ENCODE measurements around the gene TLNRD1. TPM values are rescaled to one million over a fixed set of nuclear protein-coding genes. Genes with fewer than 3 reads are reported as not detected.

TLNRD1 gene

DNA sequence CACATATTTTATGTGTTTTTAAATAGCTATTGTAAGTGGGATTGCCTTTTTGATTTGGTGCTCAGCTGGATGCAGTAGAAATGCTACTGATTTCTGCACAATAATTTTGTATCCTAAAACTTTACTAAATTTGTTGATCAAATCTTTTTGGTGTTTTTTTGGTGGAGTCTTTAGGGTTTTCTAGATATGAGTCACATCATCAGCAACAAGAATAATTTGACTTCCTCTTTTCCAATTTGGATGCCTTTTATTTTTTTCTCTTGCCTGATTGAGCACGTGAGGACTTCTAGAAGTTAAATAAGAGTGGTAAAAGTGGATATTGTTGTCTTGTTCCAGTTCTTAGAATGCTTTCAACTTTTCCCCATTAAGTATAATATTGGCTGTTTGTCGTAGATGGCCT is 51.3 kb downstream of the TLNRD1 start:
- Histone ChIP-seq H3K27ac (replicated peaks) (no peak overlapping the region), H3K27me3 (ENCODE audit: insufficient read depth, poor library complexity, severe bottlenecking) (no peaks in the 10 kb centered on the region), H3K4me3 (replicated peaks; ENCODE audit: insufficient read depth, low read length) (no peak overlapping the region)
- TF ChIP-seq REST (IDR thresholded peaks at IDR 0.05; ENCODE audit: insufficient replicate concordance, low read depth): no peak
- no peak for TF ChIP-seq POLR2AphosphoS5 (IDR thresholded peaks at IDR 0.05; ENCODE audit: low read depth)
- no peak for TF ChIP-seq GABPA (IDR thresholded peaks at IDR 0.05; ENCODE audit: low read depth)
- no peak for TF ChIP-seq CTCF (IDR thresholded peaks at IDR 0.05; ENCODE audit: insufficient read depth, low read length)
- TF ChIP-seq SPI1 (IDR thresholded peaks at IDR 0.05; ENCODE audit: borderline replicate concordance, low read depth): peak; percentile 91
- DNase-seq (ENCODE audit: low read depth in 1 of 2, low spot score in 1 of 2): no peak

DNA sequence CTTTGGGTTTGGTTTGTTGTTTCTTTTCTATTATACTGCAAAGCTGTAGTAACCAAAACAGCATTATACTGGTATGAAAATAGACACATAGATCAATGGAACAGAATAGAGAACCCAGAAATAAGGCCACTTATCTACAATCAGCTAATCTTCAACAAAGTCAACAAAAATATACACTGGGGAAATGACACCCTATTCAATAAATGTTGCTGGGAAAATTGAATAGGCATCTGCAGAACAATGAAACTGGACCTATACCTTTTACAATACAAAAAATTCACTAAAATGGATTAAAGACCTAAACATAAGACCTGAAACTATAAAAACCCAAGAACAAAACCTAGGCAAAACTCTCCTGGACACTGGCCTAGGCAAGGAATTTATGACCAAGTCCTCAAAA is 52.9 kb downstream of the TLNRD1 start:
- no peak for DNase-seq (ENCODE audit: low read depth in 1 of 2, low spot score in 1 of 2)

GRCh38 chr15:81054236-81054635 is 53.5 kb downstream of the TLNRD1 start:
- DNase-seq (ENCODE audit: low read depth in 1 of 2, low spot score in 1 of 2): no peak
- no peak overlapping the region for H3K4me3 ChIP-seq (replicated peaks; ENCODE audit: insufficient read depth, low read length)
- H3K27me3 ChIP-seq (ENCODE audit: insufficient read depth, poor library complexity, severe bottlenecking): no peaks in the 10 kb centered on the region
- TF ChIP-seq REST (IDR thresholded peaks at IDR 0.05; ENCODE audit: insufficient replicate concordance, low read depth) (no peak), SPI1 (IDR thresholded peaks at IDR 0.05; ENCODE audit: borderline replicate concordance, low read depth) (no peak), CTCF (IDR thresholded peaks at IDR 0.05; ENCODE audit: insufficient read depth, low read length) (no peak), POLR2AphosphoS5 (IDR thresholded peaks at IDR 0.05; ENCODE audit: low read depth) (no peak)
- no peak overlapping the region for H3K27ac ChIP-seq (replicated peaks)

More for the DNA sequence above, 52.9 kb downstream of the TLNRD1 start:
- H3K27ac ChIP-seq (replicated peaks): no peak overlapping the region
- H3K4me3 ChIP-seq (replicated peaks; ENCODE audit: insufficient read depth, low read length): no peak overlapping the region
- no peaks in the 10 kb centered on the region for H3K27me3 ChIP-seq (ENCODE audit: insufficient read depth, poor library complexity, severe bottlenecking)
- TF ChIP-seq GABPA (IDR thresholded peaks at IDR 0.05; ENCODE audit: low read depth): no peak
- TF ChIP-seq REST (IDR thresholded peaks at IDR 0.05; ENCODE audit: insufficient replicate concordance, low read depth): no peak
- TF ChIP-seq SPI1 (IDR thresholded peaks at IDR 0.05; ENCODE audit: borderline replicate concordance, low read depth): no peak
- no peak for TF ChIP-seq CTCF (IDR thresholded peaks at IDR 0.05; ENCODE audit: insufficient read depth, low read length)
- no peak for TF ChIP-seq POLR2AphosphoS5 (IDR thresholded peaks at IDR 0.05; ENCODE audit: low read depth)

Small RNA genes within 50 kb of the gene (microRNA-seq; reads per million reads assigned to microRNA genes)
- not detected for gene MIR4514
